Activated CD8-positive, alpha-beta T cell treated with anti-CD3 and anti-CD28 coated beads, Interleukin-2, amount 10 ng/mL, durations not matched to agents 7 days and 5 days (primary cell): Measurements from ENCODE around the gene AXIN1. TPM values are rescaled to one million over a fixed set of nuclear protein-coding genes. Genes with fewer than 3 reads are reported as not detected.

Experiments
- ATAC-seq: fragments of 150-1000 bp; cut with Tn5 transposase; one replicate; pipeline ENCODE4 v1.10.0; 2021; ENCODE audit warnings: moderate library complexity
- CTCF ChIA-PET: fragments of 350-600 bp; sonication (Branson Sonifier 250); formaldehyde crosslinking; loops from one replicate; lab custom pipeline; 2021; ENCODE audit warnings: antibody characterized with exemption; lab: Charles Lee
- POLR2A ChIA-PET: fragments of 350-600 bp; sonication (Branson Sonifier 250); formaldehyde crosslinking; loops from one replicate; lab custom pipeline; 2021; ENCODE audit warnings: antibody characterized with exemption; lab: Charles Lee
- DNase-seq: peaks from one replicate; pipeline ENCODE4 v3.0.0-alpha.2; 2020
- H3K27ac Mint-ChIP-seq: one replicate; pipeline ENCODE4 v1.8.0; 2021; ENCODE audit warnings: mild to moderate bottlenecking, mixed read lengths
- H3K27me3 Mint-ChIP-seq: one replicate; pipeline ENCODE4 v1.8.0; 2021; ENCODE audit warnings: low read depth, mixed read lengths
- H3K36me3 Mint-ChIP-seq: one replicate; pipeline ENCODE4 v1.8.0; 2021; ENCODE audit warnings: low read depth, mixed read lengths
- H3K4me1 Mint-ChIP-seq: one replicate; pipeline ENCODE4 v1.8.0; 2021; ENCODE audit warnings: low read depth, mixed read lengths
- H3K4me3 Mint-ChIP-seq: one replicate; pipeline ENCODE4 v1.8.0; 2021; ENCODE audit warnings: mild to moderate bottlenecking, mixed read lengths
- H3K9me3 Mint-ChIP-seq: one replicate; pipeline ENCODE4 v1.8.0; 2022; ENCODE audit warnings: mixed read lengths; ENCODE audit not compliant: insufficient read depth
- total RNA-seq, 2 experiments: library from RNA; stranded (reverse); gene quantifications; one replicate each; pipeline ENCODE4 v1.2.3, GENCODE V29; 2021

AXIN1 gene
- total RNA-seq, 2 experiments from 2014 or later = 25.1 to 26.1 TPM

- DNase-seq (no peak), ATAC-seq (no peak)
- Mint-ChIP-seq H3K4me1 (peaks cover 3% of the 10 kb centered on the region), H3K9me3 (no peaks in the 10 kb centered on the region), H3K4me3 (no peak overlapping the region), H3K27ac (no peak overlapping the region), H3K27me3 (no peaks in the 10 kb centered on the region), H3K36me3 (no peaks in the 10 kb centered on the region)
- CTCF ChIA-PET = interaction anchor here (1.3 kb wide), 1 partner anchor 10 kb away, joined by 5 read pairs; the partner anchor contains the start of gene FAM234A
- POLR2A ChIA-PET = no interaction called here
Measured at GRCh38 chr16:245105-245504, 107.4 kb downstream of the AXIN1 start.

- H3K4me3 Mint-ChIP-seq = no peak overlapping the region
- ATAC-seq = no peak
- DNase-seq = no peak
- no peak overlapping the region for H3K27ac Mint-ChIP-seq
- no peaks in the 10 kb centered on the region for H3K27me3 Mint-ChIP-seq
- no peaks in the 10 kb centered on the region for H3K36me3 Mint-ChIP-seq
- no peaks in the 10 kb centered on the region for H3K9me3 Mint-ChIP-seq
- H3K4me1 Mint-ChIP-seq = peaks cover 3% of the 10 kb centered on the region
- ChIA-PET CTCF (no interaction called here), POLR2A (interaction anchor here (0.7 kb wide), 1 partner anchor 10 kb away, joined by 4 read pairs; no protein-coding TSS in a partner anchor)
Measured at GRCh38 chr16:243348-243747, 109.2 kb downstream of the AXIN1 start.

- no peaks in the 10 kb centered on the region for H3K27me3 Mint-ChIP-seq
- no peak overlapping the region for H3K27ac Mint-ChIP-seq
- no peak for DNase-seq
- POLR2A ChIA-PET = no interaction called here
- ATAC-seq = no peak
- peaks cover 3% of the 10 kb centered on the region for H3K4me1 Mint-ChIP-seq
- no peak overlapping the region for H3K4me3 Mint-ChIP-seq
- no peaks in the 10 kb centered on the region for H3K9me3 Mint-ChIP-seq
- H3K36me3 Mint-ChIP-seq = no peaks in the 10 kb centered on the region
- CTCF ChIA-PET = no interaction called here
Measured at GRCh38 chr16:242281-242680, 110.2 kb downstream of the AXIN1 start.

GRCh38 chr16:240559-240958 lies 112.0 kb downstream of the AXIN1 start:
- no peaks in the 10 kb centered on the region for H3K36me3 Mint-ChIP-seq
- ChIA-PET CTCF (no interaction called here), POLR2A (interaction anchor here (1.0 kb wide), 1 partner anchor 9 kb away, joined by 4 read pairs; no protein-coding TSS in a partner anchor)
- H3K4me1 Mint-ChIP-seq = peaks cover 4% of the 10 kb centered on the region
- H3K27ac Mint-ChIP-seq = no peak overlapping the region
- DNase-seq = no peak
- no peak for ATAC-seq
- H3K9me3 Mint-ChIP-seq = no peaks in the 10 kb centered on the region
- peaks cover 2% of the 10 kb centered on the region for H3K27me3 Mint-ChIP-seq
- H3K4me3 Mint-ChIP-seq = no peak overlapping the region

GRCh38 chr16:239948-240277 lies 112.6 kb downstream of the AXIN1 start:
- peaks cover 2% of the 10 kb centered on the region for H3K27me3 Mint-ChIP-seq
- ATAC-seq = no peak
- no peak overlapping the region for H3K4me3 Mint-ChIP-seq
- CTCF ChIA-PET = no interaction called here
- H3K9me3 Mint-ChIP-seq = no peaks in the 10 kb centered on the region
- POLR2A ChIA-PET = interaction anchor here (1.0 kb wide), 1 partner anchor 10 kb away, joined by 4 read pairs; no protein-coding TSS in a partner anchor
- H3K4me1 Mint-ChIP-seq = peaks cover 10% of the 10 kb centered on the region
- H3K36me3 Mint-ChIP-seq = no peaks in the 10 kb centered on the region
- DNase-seq = no peak
- H3K27ac Mint-ChIP-seq = no peak overlapping the region

Other genes starting within 250 kb of the AXIN1 start
- 10 to 100 TPM; 30.8 to 36.8 TPM for gene NPRL3, start 214.1 kb downstream of the AXIN1 start, total RNA-seq
- not detected for gene HBZ, start 200.1 kb downstream of the AXIN1 start, total RNA-seq
- not detected for gene HBM, start 186.7 kb downstream of the AXIN1 start, total RNA-seq
- gene HBA2, start 179.8 kb downstream of the AXIN1 start, total RNA-seq = not detected
- gene HBA1, start 176.0 kb downstream of the AXIN1 start, total RNA-seq = not detected
- gene HBQ1, start 172.3 kb downstream of the AXIN1 start, total RNA-seq = not detected
- gene LUC7L, start 123.3 kb downstream of the AXIN1 start, total RNA-seq = 10 to 100 TPM; 56.1 to 58.4 TPM
- 10 to 100 TPM; 10.9 to 11.8 TPM for gene FAM234A, start 117.9 kb downstream of the AXIN1 start, total RNA-seq
- not detected for gene RGS11, start 76.8 kb downstream of the AXIN1 start, total RNA-seq
- not detected for gene ARHGDIG, start 72.1 kb downstream of the AXIN1 start, total RNA-seq
- not detected for gene PDIA2, start 69.6 kb downstream of the AXIN1 start, total RNA-seq
- 10 to 100 TPM; 95.3 to 95.8 TPM for gene MRPL28, start 17.8 kb upstream of the AXIN1 start, total RNA-seq
- 10 to 100 TPM; 80.6 to 85.8 TPM for gene PGAP6, start 29.3 kb upstream of the AXIN1 start, total RNA-seq
- gene NME4, start 44.5 kb upstream of the AXIN1 start, total RNA-seq = 1 to 10 TPM; 5.2 to 6.8 TPM
- 1 to 10 TPM; 4.7 to 6.3 TPM for gene DECR2, start 49.2 kb upstream of the AXIN1 start, total RNA-seq
- 10 to 100 TPM; 20.7 to 23.4 TPM for gene RAB11FIP3, start 72.9 kb upstream of the AXIN1 start, total RNA-seq
- 10 to 100 TPM; 85.3 to 93.0 TPM for gene CAPN15, start 175.0 kb upstream of the AXIN1 start, total RNA-seq
- not detected for gene PRR35, start 207.7 kb upstream of the AXIN1 start, total RNA-seq
- gene NHLRC4, start 214.3 kb upstream of the AXIN1 start, total RNA-seq = 1 to 10 TPM; 1.6 TPM
- gene PIGQ, start 217.2 kb upstream of the AXIN1 start, total RNA-seq = 10 to 100 TPM; 41.2 to 43.0 TPM
- 10 to 100 TPM; 13.1 to 15.0 TPM for gene RAB40C, start 237.3 kb upstream of the AXIN1 start, total RNA-seq